GM12878 (cell line): ENCODE results near the gene NUP54. TPM values are rescaled to one million over a fixed set of nuclear protein-coding genes. Genes with fewer than 3 reads are reported as not detected.
A peak's percentile ranks its signal among the peaks of the same experiment; 100 is the strongest.

Experiments
- CBX5 ChIP-seq: sonication (generic); IDR thresholded peaks from 2 replicates; pipeline ENCODE4 v1.6.1; 2016; ENCODE audit warnings: low read depth, moderate library complexity, mild to moderate bottlenecking, inconsistent platforms
- DPF2 ChIP-seq: fragments of 450-650 bp; IDR thresholded peaks from 2 replicates; pipeline ENCODE4 v1.6.1; 2017; ENCODE audit warnings: mild to moderate bottlenecking
- NR2C2 ChIP-seq: IDR thresholded peaks from 2 replicates; pipeline ENCODE4 v1.6.1; 2011; ENCODE audit warnings: borderline replicate concordance, low read depth; ENCODE audit not compliant: control insufficient read depth, insufficient read length
- NR2F1 ChIP-seq: fragments of 450-650 bp; conservative IDR thresholded peaks from 2 replicates; pipeline ENCODE4 v1.6.1; 2017; ENCODE audit warnings: mild to moderate bottlenecking
- SIN3A ChIP-seq: IDR thresholded peaks from 2 replicates; pipeline ENCODE4 v1.6.1; 2012; ENCODE audit warnings: low read depth, low read length, improper control_type of control experiment
- SIX5 ChIP-seq: IDR thresholded peaks from 2 replicates; pipeline ENCODE4 v1.6.1; 2011; ENCODE audit warnings: mild to moderate bottlenecking, low read depth, low read length, moderate library complexity; ENCODE audit not compliant: severe bottlenecking
- SMARCA5 ChIP-seq: fragments of 450-650 bp; IDR thresholded peaks from 2 replicates; pipeline ENCODE4 v1.6.1; 2017; ENCODE audit warnings: mild to moderate bottlenecking
- TBL1XR1 ChIP-seq: IDR thresholded peaks from 2 replicates; pipeline ENCODE4 v1.6.1; 2012; ENCODE audit warnings: low read depth, low read length, improper control_type of control experiment
- polyA plus RNA-seq, 11 experiments: library from polyadenylated mRNA; depleted of rRNA in 4 of 11; unstranded in 6 of 11; stranded (reverse) in 5 of 11; fragments of >200 nt; fragmentation: Nextera tagmentation in 4 of 11; fragmentation: Illumina TruSeq in 1 of 11; extraction: Ambion mirVana in 4 of 11; extraction: Trizol in 1 of 11; gene quantifications; 1 replicate in 1 of 11; 2 replicates in 10 of 11; pipeline versions ENCODE4 v1.2.1 to v1.2.3, GENCODE V29; 2011 to 2016; ENCODE audit warnings: inconsistent platforms in 2 of 11, missing spikeins in 2 of 11, low read depth in 1 of 11
- total RNA-seq, 4 experiments: library from RNA; depleted of rRNA in 3 of 4; stranded (reverse); fragments of >200 nt in 3 of 4; fragmentation: Illumina TruSeq in 1 of 4; extraction: Trizol in 1 of 4; gene quantifications; 2 replicates each; pipeline versions ENCODE4 v1.2.1 to v1.2.3, GENCODE V29; 2013 to 2021
- TF ChIP-seq, protein P1 (sequence below): IDR thresholded peaks from 2 replicates; pipeline ENCODE4 v1.6.1; 2011; ENCODE audit warnings: borderline replicate concordance, low read depth, mild to moderate bottlenecking, moderate library complexity, low read length; ENCODE audit not compliant: insufficient read depth, poor library complexity, severe bottlenecking
- TF ChIP-seq, protein P2 (sequence below): fragments of 450-650 bp; IDR thresholded peaks from 2 replicates; pipeline ENCODE4 v1.6.1; 2016; ENCODE audit warnings: mild to moderate bottlenecking

NUP54 gene
- total and polyA plus RNA-seq, 10 of the 15 experiments (the other 5 are each of a cell fraction or from before 2014, with no cell fraction given), result 17.5 to 69.0 (median 42.3) TPM

GRCh38 chr4:76148142-76148865 lies at the start of gene NUP54 (continued):
- TF ChIP-seq, protein P1, sequence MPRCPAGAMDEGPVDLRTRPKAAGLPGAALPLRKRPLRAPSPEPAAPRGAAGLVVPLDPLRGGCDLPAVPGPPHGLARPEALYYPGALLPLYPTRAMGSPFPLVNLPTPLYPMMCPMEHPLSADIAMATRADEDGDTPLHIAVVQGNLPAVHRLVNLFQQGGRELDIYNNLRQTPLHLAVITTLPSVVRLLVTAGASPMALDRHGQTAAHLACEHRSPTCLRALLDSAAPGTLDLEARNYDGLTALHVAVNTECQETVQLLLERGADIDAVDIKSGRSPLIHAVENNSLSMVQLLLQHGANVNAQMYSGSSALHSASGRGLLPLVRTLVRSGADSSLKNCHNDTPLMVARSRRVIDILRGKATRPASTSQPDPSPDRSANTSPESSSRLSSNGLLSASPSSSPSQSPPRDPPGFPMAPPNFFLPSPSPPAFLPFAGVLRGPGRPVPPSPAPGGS, result peak; percentile 39
- TF ChIP-seq, protein P2, sequence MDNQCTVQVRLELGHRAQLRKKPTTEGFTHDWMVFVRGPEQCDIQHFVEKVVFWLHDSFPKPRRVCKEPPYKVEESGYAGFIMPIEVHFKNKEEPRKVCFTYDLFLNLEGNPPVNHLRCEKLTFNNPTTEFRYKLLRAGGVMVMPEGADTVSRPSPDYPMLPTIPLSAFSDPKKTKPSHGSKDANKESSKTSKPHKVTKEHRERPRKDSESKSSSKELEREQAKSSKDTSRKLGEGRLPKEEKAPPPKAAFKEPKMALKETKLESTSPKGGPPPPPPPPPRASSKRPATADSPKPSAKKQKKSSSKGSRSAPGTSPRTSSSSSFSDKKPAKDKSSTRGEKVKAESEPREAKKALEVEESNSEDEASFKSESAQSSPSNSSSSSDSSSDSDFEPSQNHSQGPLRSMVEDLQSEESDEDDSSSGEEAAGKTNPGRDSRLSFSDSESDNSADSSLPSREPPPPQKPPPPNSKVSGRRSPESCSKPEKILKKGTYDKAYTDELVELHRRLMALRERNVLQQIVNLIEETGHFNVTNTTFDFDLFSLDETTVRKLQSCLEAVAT, result peak; percentile 67
- TF ChIP-seq NR2F1 (no peak; the same call in 1 of the 2 replicates), SIN3A (peak; percentile 90), NR2C2 (no peak), TBL1XR1 (peak; percentile 76; the same call in 1 of the 2 replicates), SIX5 (peak; percentile 73), DPF2 (no peak; the same call in 1 of the 2 replicates), CBX5 (peak; percentile 98), SMARCA5 (peak; percentile 91)
